Keratinocyte (primary cell): ENCODE data around the gene MSX2. TPM values are rescaled to one million over a fixed set of nuclear protein-coding genes. Genes with fewer than 3 reads are reported as not detected.

ENCODE experiments used
- DNase-seq: peaks from one replicate; pipeline ENCODE4 v3.0.0-alpha.2; 2011; ENCODE audit warnings: low read depth, missing footprints, low spot score
- FAIRE-seq: peaks from 2 replicates; lab custom pipeline; 2011; peaks lifted over from hg19 to GRCh38; lab: Jason Lieb, UNC
- H2AFZ ChIP-seq: 2 replicates; pipeline ENCODE4 v1.6.0; 2012; ENCODE audit warnings: low read length, control low read depth, inconsistent platforms; ENCODE audit not compliant: control insufficient read depth
- H3K27ac ChIP-seq: 2 replicates; pipeline ENCODE4 v1.5.1; 2011; ENCODE audit warnings: low read length; ENCODE audit not compliant: control insufficient read depth, insufficient read depth
- H3K27me3 ChIP-seq: 3 replicates; pipeline ENCODE4 v1.6.0; 2011; ENCODE audit warnings: low read length; ENCODE audit not compliant: control insufficient read depth, insufficient read depth; ENCODE audit errors: extremely low read depth
- H3K36me3 ChIP-seq, 2 experiments: 2 replicates in 1 of 2; 3 replicates in 1 of 2; pipeline ENCODE4 v1.5.1; 2011; ENCODE audit warnings: low read length in 2 of 2, mild to moderate bottlenecking in 1 of 2; ENCODE audit not compliant: control insufficient read depth in 2 of 2, insufficient read depth in 2 of 2; ENCODE audit errors: extremely low read depth in 1 of 2
- H3K4me1 ChIP-seq: 3 replicates; pipeline ENCODE4 v1.5.1; 2011; ENCODE audit warnings: low read length; ENCODE audit not compliant: control insufficient read depth, insufficient read depth; ENCODE audit errors: extremely low read depth
- H3K4me2 ChIP-seq: 3 replicates; pipeline ENCODE4 v1.6.0; 2011; ENCODE audit warnings: low read depth, low read length; ENCODE audit not compliant: control insufficient read depth, insufficient read depth; ENCODE audit errors: extremely low read depth
- H3K4me3 ChIP-seq, 3 experiments: fragments of 200-600 bp in 1 of 3; sonication (generic) in 1 of 3; 2 replicates in 2 of 3; 3 replicates in 1 of 3; pipeline ENCODE4 v1.5.1; 2011 to 2016; ENCODE audit warnings: low read length in 3 of 3, mild to moderate bottlenecking in 3 of 3, control low read depth in 2 of 3, inconsistent platforms in 1 of 3, low read depth in 1 of 3, mixed read lengths in 1 of 3, mixed run types in 1 of 3, moderate library complexity in 1 of 3; ENCODE audit not compliant: control insufficient read depth in 2 of 3, insufficient read depth in 2 of 3; ENCODE audit errors: extremely low read depth in 1 of 3
- H3K79me2 ChIP-seq: 2 replicates; pipeline ENCODE4 v1.6.0; 2012; ENCODE audit warnings: low read length; ENCODE audit not compliant: control insufficient read depth, insufficient read depth
- H3K9ac ChIP-seq: 3 replicates; pipeline ENCODE4 v1.6.0; 2011; ENCODE audit warnings: low read length; ENCODE audit not compliant: control insufficient read depth, insufficient read depth; ENCODE audit errors: extremely low read depth
- H3K9me1 ChIP-seq: 3 replicates; pipeline ENCODE4 v1.6.0; 2011; ENCODE audit warnings: low read length; ENCODE audit not compliant: control insufficient read depth, insufficient read depth; ENCODE audit errors: extremely low read depth
- H3K9me3 ChIP-seq: 2 replicates; pipeline ENCODE4 v1.5.1; 2012; ENCODE audit warnings: low read depth, low read length; ENCODE audit not compliant: control insufficient read depth
- H4K20me1 ChIP-seq: 3 replicates; pipeline ENCODE4 v1.6.0; 2011; ENCODE audit warnings: low read length; ENCODE audit not compliant: control insufficient read depth, insufficient read depth; ENCODE audit errors: extremely low read depth
- EZH2 ChIP-seq: IDR thresholded peaks from one replicate; pipeline ENCODE4 v1.6.1; 2012; ENCODE audit warnings: inconsistent platforms, mild to moderate bottlenecking, low read length, moderate library complexity
- dilution Hi-C: fragments of 300-500 bp; cut with MboI; formaldehyde crosslinking; loops from one replicate; pipeline ENCODE4 v1.7.0; 2020; ENCODE audit warnings: low sequenced_read_pairs; ENCODE audit not compliant: extremely low pct_ligation_motif_present
- polyA plus RNA-seq, 5 experiments: library from polyadenylated mRNA; depleted of rRNA in 3 of 5; stranded (reverse) in 3 of 5; stranded (forward) in 1 of 5; unstranded in 1 of 5; fragments of >200 nt; gene quantifications; 1 replicate in 1 of 5; 2 replicates in 3 of 5; 3 replicates in 1 of 5; pipeline versions ENCODE4 v1.2.1 to v1.2.3, GENCODE V29; 2011 to 2012; ENCODE audit warnings: missing spikeins in 2 of 5, low read depth in 1 of 5, low replicate concordance in 1 of 5
- TF ChIP-seq, protein P1 (sequence below), 3 experiments: IDR thresholded peaks in 1 of 3; conservative IDR thresholded peaks in 1 of 3; optimal IDR thresholded peaks in 1 of 3; 2 replicates in 2 of 3; 3 replicates in 1 of 3; pipeline versions ENCODE3 to v1.5.1; 2011; ENCODE audit warnings: low read length in 3 of 3, mild to moderate bottlenecking in 3 of 3, moderate library complexity in 2 of 3, control low read depth in 1 of 3, inconsistent platforms in 1 of 3; ENCODE audit not compliant: insufficient read depth in 2 of 3; ENCODE audit errors: extremely low read depth in 1 of 3

MSX2 gene
- polyA plus RNA-seq, 1 donor (not counting 4 experiments of a cell fraction or from before 2014, with no cell fraction given): 2.7 TPM

DNA sequence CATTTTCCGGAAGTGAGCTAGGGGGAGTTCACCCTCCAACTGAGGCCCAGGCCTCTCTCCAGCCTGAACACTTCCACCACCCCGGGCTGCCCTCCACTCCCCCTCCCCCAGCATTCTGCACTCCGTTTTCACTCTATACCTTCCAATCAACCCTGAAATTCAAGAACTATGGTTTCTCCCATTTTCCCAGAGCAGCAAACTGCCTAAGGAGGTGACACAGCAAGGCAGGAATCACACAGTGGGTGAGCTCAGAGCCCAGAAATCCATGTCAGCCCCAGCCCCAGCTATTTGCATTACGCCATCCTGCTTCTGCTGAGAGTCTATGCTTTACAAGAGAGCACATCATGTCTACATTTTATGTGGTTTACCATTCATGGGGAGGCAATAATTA lies 11.9 kb downstream of the MSX2 start:
- Histone ChIP-seq H3K79me2 (no peaks in the 10 kb centered on the region), H3K27ac (no peak overlapping the region), H3K27me3 (peaks cover 30% of the 10 kb centered on the region), H3K4me3 (no peak overlapping the region), H3K4me1 (peaks cover 5% of the 10 kb centered on the region), H3K36me3 (no peaks in the 10 kb centered on the region), H3K9ac (no peak overlapping the region), H2AFZ (no peak overlapping the region), H4K20me1 (no peaks in the 10 kb centered on the region), H3K9me1 (no peaks in the 10 kb centered on the region), H3K4me2 (no peak overlapping the region), H3K9me3 (no peaks in the 10 kb centered on the region)
- no peak for TF ChIP-seq EZH2
- TF ChIP-seq, protein P1, sequence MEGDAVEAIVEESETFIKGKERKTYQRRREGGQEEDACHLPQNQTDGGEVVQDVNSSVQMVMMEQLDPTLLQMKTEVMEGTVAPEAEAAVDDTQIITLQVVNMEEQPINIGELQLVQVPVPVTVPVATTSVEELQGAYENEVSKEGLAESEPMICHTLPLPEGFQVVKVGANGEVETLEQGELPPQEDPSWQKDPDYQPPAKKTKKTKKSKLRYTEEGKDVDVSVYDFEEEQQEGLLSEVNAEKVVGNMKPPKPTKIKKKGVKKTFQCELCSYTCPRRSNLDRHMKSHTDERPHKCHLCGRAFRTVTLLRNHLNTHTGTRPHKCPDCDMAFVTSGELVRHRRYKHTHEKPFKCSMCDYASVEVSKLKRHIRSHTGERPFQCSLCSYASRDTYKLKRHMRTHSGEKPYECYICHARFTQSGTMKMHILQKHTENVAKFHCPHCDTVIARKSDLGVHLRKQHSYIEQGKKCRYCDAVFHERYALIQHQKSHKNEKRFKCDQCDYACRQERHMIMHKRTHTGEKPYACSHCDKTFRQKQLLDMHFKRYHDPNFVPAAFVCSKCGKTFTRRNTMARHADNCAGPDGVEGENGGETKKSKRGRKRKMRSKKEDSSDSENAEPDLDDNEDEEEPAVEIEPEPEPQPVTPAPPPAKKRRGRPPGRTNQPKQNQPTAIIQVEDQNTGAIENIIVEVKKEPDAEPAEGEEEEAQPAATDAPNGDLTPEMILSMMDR (optimal IDR thresholded peaks at IDR 0.05 in 1 of 3, IDR thresholded peaks at IDR 0.05 in 1 of 3, conservative IDR thresholded peaks at IDR 0.05 in 1 of 3; ENCODE audit: extremely low read depth in 1 of 3, insufficient read depth in 2 of 3, low read length in 3 of 3): no peak
- dilution Hi-C loops: no loop called here
- DNase-seq (no peak), FAIRE-seq (no peak)

DNA sequence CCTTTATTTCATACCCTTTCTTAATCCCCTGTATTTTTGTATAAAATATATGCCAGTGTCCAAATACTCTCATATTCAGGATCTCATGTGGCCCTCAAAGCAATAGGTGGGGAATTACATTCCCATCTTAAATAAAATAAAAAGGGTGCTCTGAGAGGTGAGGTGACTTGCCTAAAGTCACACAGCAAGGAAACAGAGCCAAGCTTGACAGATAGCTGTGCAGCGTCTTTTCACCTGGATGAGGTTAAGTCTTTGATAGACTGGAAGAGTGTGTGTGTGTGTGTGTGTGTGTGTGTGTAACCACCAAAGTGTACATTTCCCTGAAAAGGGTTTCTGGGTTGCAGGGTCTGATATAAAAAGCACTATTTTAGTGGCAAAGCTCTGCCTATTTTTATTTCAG lies 12.4 kb downstream of the MSX2 start:
- Histone ChIP-seq H3K27me3 (peaks cover 30% of the 10 kb centered on the region), H2AFZ (no peak overlapping the region), H3K4me3 (no peak overlapping the region), H3K9me3 (no peaks in the 10 kb centered on the region), H3K4me1 (peaks cover 5% of the 10 kb centered on the region), H3K27ac (no peak overlapping the region), H3K36me3 (no peaks in the 10 kb centered on the region), H3K9ac (no peak overlapping the region), H3K9me1 (no peaks in the 10 kb centered on the region), H3K79me2 (no peaks in the 10 kb centered on the region), H3K4me2 (no peak overlapping the region), H4K20me1 (no peaks in the 10 kb centered on the region)
- TF ChIP-seq, protein P1 (optimal IDR thresholded peaks at IDR 0.05 in 1 of 3, IDR thresholded peaks at IDR 0.05 in 1 of 3, conservative IDR thresholded peaks at IDR 0.05 in 1 of 3; ENCODE audit: extremely low read depth in 1 of 3, insufficient read depth in 2 of 3, low read length in 3 of 3): no peak
- no peak for TF ChIP-seq EZH2
- DNase-seq (no peak), FAIRE-seq (no peak)
- dilution Hi-C loops: no loop called here
